ENCODE results near the gene IQCH.

Gene IQCH

GRCh38 chr15:67495585-67495984 is 241.0 kb downstream of the IQCH start:
- no peak for TF ChIP-seq CTCF (conservative IDR thresholded peaks at IDR 0.05)
- H3K27ac ChIP-seq: no peak overlapping the region

GRCh38 chr15:67501177-67501835 is 246.7 kb downstream of the IQCH start:
- TF ChIP-seq CTCF (conservative IDR thresholded peaks at IDR 0.05): peak; percentile 75
- H3K27ac ChIP-seq: no peak overlapping the region

- no peak for TF ChIP-seq CTCF (conservative IDR thresholded peaks at IDR 0.05)
- no peak overlapping the region for H3K27ac ChIP-seq
Measured at GRCh38 chr15:67501836-67502461, 247.4 kb downstream of the IQCH start.

- no peak for TF ChIP-seq CTCF (conservative IDR thresholded peaks at IDR 0.05)
- no peak overlapping the region for H3K27ac ChIP-seq
Measured at GRCh38 chr15:67504056-67504455, 249.5 kb downstream of the IQCH start.

GRCh38 chr15:67504796-67505195 is 250.2 kb downstream of the IQCH start:
- no peak for TF ChIP-seq CTCF (conservative IDR thresholded peaks at IDR 0.05)
- H3K27ac ChIP-seq: no peak overlapping the region

- H3K27ac ChIP-seq: no peak overlapping the region
- TF ChIP-seq CTCF (conservative IDR thresholded peaks at IDR 0.05): no peak
Measured at GRCh38 chr15:67505675-67506572, 251.3 kb downstream of the IQCH start.
